Activated T-helper 17 cell treated with anti-CD3 and anti-CD28 coated beads, Interleukin-2, amount 50 U/mL, for 72 hours (primary cell): ENCODE measurements around the gene CEP192. TPM values are rescaled to one million over a fixed set of nuclear protein-coding genes. Genes with fewer than 3 reads are reported as not detected.
"Not testable (repeated sequence)": the region's sequence is repeated elsewhere in the genome, so short reads cannot be mapped to it uniquely, and the experiment has no call there.

Experiments used
- ATAC-seq: fragments of 150-1000 bp; cut with Tn5 transposase; replicated peaks from 2 replicates; pipeline ENCODE4 v1.10.0; 2021; ENCODE audit warnings: mild to moderate bottlenecking, moderate library complexity
- H3K27ac Mint-ChIP-seq: one replicate; pipeline ENCODE4 v1.8.0; 2022; ENCODE audit warnings: mixed read lengths
- H3K27me3 Mint-ChIP-seq: one replicate; pipeline ENCODE4 v1.8.0; 2022; ENCODE audit warnings: mixed read lengths
- H3K36me3 Mint-ChIP-seq: one replicate; pipeline ENCODE4 v1.8.0; 2022; ENCODE audit warnings: low read depth, mild to moderate bottlenecking, mixed read lengths
- H3K4me1 Mint-ChIP-seq: one replicate; pipeline ENCODE4 v1.8.0; 2022; ENCODE audit warnings: mixed read lengths
- H3K4me3 Mint-ChIP-seq: one replicate; pipeline ENCODE4 v1.8.0; 2022; ENCODE audit warnings: mild to moderate bottlenecking, mixed read lengths
- H3K9me3 Mint-ChIP-seq: one replicate; pipeline ENCODE4 v1.8.0; 2022; ENCODE audit warnings: mixed read lengths
- total RNA-seq, 2 donors: library from RNA; stranded (reverse); gene quantifications; one replicate each; pipeline ENCODE4 v1.2.3, GENCODE V29; 2022

Gene CEP192
- total RNA-seq, 2 donors from 2014 or later, result 35.3 to 62.0 TPM

DNA sequence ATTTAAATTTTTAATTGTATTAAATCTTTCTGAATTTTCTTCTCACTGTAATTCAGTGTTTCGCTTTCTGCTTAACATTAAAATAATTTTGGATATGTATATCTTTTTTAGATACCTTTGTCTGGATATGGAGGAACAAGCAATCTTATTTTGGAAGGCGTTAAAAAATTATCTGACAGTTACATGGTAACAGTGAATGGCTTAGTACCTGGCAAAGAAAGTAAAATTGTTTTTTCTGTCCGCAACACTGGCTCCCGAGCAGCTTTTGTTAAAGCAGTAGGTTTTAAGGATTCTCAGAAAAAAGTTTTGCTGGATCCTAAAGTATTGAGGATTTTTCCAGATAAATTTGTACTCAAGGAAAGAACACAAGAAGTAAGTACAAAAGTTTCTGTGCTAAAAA, 95.7 kb downstream of the CEP192 start:
- H3K4me3 Mint-ChIP-seq, result no peak overlapping the region
- ATAC-seq, result no peak
- no peaks in the 10 kb centered on the region for H3K27me3 Mint-ChIP-seq
- H3K27ac Mint-ChIP-seq, result no peak overlapping the region
- peaks cover 5% of the 10 kb centered on the region for H3K4me1 Mint-ChIP-seq
- peaks cover 85% of the 10 kb centered on the region for H3K36me3 Mint-ChIP-seq
- no peaks in the 10 kb centered on the region for H3K9me3 Mint-ChIP-seq

DNA sequence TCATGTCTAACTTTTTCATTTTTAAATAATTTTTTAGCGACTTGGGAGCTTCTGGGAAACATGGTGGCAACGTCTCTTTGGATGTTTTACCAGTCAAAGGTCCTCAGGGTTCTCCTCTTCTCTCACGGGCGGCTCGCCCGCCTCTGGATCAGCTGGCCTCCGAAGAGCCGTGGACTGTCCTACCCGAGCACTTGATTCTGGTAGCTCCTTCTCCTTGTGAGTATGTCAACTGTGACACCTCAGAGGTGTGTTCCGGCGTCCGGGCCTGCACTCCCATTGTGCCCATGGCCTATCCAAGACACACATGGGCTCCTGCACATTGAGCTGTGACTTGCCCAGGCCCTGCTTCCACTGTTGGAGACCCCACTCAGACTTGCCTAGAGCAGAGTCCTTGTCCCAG, 104.3 kb downstream of the CEP192 start:
- ATAC-seq, result no peak
- Mint-ChIP-seq H3K27me3 (no peaks in the 10 kb centered on the region), H3K9me3 (no peaks in the 10 kb centered on the region), H3K4me3 (no peak overlapping the region), H3K27ac (no peak overlapping the region), H3K4me1 (no peaks in the 10 kb centered on the region), H3K36me3 (peaks cover 90% of the 10 kb centered on the region)

DNA sequence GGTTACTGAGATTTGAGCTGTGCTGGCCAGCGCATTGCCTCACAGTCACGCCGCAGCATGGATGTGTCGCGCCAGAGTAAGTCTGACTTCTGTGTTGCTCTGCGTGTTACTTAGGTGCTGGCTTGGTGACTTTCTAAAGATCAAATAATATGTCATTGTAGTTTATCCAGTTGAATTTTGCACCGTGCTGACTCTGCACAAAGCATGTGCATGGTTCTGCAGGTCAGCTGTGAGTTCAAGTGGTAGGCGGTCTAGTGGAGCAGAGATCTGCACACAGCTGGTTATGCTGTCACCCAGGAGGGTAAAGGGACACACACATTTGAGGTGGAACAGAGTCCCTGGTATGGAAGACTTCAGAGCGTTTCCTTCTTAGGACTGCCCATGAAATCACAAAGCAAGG, 105.1 kb downstream of the CEP192 start:
- H3K36me3 Mint-ChIP-seq, result peaks cover 90% of the 10 kb centered on the region
- ATAC-seq, result no peak
- H3K9me3 Mint-ChIP-seq, result no peaks in the 10 kb centered on the region

DNA sequence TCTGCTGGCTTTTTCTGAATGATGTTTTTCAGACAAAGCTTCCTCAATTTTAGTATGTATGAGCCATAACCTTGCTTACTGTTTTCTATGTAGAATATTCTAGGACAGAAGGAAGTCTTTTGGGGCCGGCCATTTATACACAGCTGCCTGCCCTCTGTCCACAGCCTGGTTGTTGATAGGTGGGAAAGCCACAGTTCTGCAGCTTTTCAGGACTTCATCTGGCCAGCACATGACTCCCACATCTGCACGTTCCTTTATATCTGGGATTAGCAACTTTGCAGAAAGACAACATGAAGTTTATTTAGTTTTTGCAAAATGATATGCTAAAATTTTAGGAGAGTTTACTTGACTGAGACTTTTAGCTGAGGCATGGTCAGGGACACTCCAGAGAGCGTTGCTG, 105.6 kb downstream of the CEP192 start:
- H3K36me3 Mint-ChIP-seq, result peaks cover 93% of the 10 kb centered on the region
- no peak overlapping the region for H3K4me3 Mint-ChIP-seq
- no peak overlapping the region for H3K27ac Mint-ChIP-seq
- H3K9me3 Mint-ChIP-seq, result no peaks in the 10 kb centered on the region
- no peak for ATAC-seq
- no peaks in the 10 kb centered on the region for H3K4me1 Mint-ChIP-seq
- H3K27me3 Mint-ChIP-seq, result no peaks in the 10 kb centered on the region

More for the DNA sequence above, 105.1 kb downstream of the CEP192 start:
- Mint-ChIP-seq H3K4me1 (no peaks in the 10 kb centered on the region), H3K27me3 (no peaks in the 10 kb centered on the region), H3K27ac (no peak overlapping the region), H3K4me3 (no peak overlapping the region)

DNA sequence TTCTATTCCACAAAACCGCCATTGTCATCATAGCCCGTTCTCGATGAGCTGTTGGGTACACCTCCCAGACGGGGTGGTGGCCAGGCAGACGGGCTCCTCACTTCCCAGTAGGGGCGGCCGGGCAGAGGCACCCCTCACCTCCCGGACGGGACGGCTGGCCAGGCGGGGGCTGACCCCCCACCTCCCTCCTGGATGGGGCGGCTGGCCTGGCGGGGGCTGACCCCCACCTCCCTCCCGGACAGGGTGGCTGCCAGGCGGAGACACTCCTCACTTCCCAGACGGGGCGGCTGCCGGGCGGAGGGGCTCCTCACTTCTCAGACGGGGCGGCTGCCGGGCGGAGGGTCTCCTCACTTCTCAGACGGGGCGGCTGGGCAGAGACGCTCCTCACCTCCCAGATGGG, 106.9 kb downstream of the CEP192 start:
- H3K9me3 Mint-ChIP-seq, result not testable (repeated sequence)

DNA sequence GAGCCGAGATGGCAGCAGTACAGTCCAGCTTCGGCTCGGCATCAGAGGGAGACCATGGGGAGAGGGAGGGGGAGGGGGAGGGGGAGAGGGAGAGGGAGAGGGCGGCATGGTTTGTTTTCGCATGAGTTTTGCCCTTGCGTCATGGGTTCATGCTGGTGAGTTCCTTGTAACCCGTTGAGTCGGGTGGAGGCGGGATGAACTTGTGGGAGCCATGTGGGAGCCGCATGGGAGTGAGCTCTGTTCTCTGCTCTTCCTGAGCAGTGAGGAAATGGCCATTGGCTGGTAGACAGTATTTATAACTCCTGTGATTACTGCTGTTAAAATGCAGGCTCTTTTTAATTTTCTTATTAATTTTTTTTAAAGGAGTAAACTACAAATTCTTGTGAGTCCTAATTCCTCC, 108.0 kb downstream of the CEP192 start:
- ATAC-seq, result no peak
- Mint-ChIP-seq H3K27me3 (no peaks in the 10 kb centered on the region), H3K4me1 (no peaks in the 10 kb centered on the region), H3K36me3 (peaks cover 94% of the 10 kb centered on the region), H3K27ac (no peak overlapping the region), H3K9me3 (no peaks in the 10 kb centered on the region), H3K4me3 (no peak overlapping the region)

More for the DNA sequence above, 106.9 kb downstream of the CEP192 start:
- not testable (repeated sequence) for H3K4me1 Mint-ChIP-seq, H3K27me3 Mint-ChIP-seq, ATAC-seq, H3K27ac Mint-ChIP-seq, H3K4me3 Mint-ChIP-seq
- H3K36me3 Mint-ChIP-seq, result peaks cover 94% of the 10 kb centered on the region

DNA sequence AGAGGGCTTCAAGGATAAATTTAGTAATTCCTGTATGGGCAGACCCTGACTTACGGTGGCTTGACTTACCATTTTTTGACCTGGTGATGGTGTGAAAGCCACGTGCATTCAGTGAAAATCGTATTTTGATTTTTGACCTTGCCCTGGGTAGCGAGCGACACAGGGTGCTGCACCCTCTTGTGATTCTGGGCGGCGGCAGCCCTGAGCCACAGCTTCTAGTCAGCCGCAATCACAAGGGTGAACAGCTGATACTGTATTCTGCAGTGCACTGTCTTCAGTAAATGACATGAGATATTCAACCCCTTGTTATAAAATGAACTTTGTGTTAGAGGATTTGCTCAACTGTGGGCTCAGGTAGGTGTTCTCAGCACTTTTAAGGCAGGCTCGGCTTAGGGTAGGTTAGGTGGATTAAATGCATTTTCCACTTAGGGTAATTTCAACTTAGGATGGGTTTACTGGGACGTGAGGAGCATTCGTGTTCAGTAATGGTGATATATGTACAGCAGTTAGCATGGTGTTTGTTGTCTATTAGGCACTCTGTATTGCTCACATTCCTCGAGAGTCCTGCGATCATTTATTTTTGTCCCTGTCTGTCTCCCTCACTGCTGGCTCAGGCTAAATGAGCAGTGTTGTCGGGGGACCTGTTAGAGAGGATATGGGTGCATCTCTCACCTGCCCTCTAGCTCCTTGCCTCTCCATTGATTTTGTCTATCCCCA, 109.9 kb downstream of the CEP192 start:
- peaks cover 94% of the 10 kb centered on the region for H3K36me3 Mint-ChIP-seq
- H3K9me3 Mint-ChIP-seq, result no peaks in the 10 kb centered on the region
- H3K4me1 Mint-ChIP-seq, result no peaks in the 10 kb centered on the region
- peak overlapping the region; percentile 53 for H3K27ac Mint-ChIP-seq
- no peaks in the 10 kb centered on the region for H3K27me3 Mint-ChIP-seq
- no peak overlapping the region for H3K4me3 Mint-ChIP-seq
- no peak for ATAC-seq

DNA sequence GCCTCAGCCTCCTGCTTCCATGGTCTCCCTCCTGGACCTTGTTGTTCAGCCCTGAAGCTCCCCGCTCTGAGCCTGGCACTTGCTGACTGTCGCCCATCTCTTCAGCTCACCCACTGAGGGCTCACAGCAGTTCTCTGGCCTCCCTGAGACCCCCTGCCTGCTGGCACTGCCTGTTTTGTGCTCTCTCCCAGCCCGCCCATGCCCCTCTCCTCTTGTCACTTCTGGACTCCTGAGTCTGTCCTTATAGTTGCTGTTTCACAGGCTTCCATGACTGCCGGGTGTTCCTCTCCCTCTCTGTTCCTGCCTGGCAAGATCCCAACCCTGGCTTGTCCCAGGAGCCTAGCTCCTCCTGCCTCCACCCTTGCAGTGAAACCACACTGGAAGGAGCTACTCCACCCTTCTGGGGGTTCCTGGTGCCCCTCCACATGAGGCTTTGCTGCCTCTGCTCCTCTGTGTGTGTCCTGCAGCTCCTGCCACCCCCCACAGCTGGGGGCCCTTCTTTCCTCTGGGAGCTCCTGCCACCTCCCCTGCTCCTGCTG, 110.6 kb downstream of the CEP192 start:
- no peak for ATAC-seq
- H3K36me3 Mint-ChIP-seq, result peaks cover 94% of the 10 kb centered on the region

DNA sequence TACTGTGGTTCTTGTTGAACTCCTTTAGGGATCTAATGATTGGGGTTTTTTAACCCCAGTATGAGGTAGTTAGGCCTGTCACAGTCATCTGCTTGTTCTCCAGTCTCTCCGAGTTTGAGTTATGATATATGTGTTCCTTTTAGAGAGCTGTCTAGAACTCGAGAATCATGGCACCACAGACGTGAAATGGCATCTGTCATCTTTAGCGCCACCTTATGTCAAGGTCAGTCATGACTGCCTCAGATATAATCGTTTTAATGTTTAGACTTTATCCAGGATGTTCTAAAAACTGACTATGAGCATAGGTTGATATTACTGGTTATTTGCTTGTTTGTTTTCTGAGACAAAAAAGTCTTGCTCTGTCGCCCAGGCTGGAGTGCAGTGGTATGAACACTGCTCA, 112.2 kb downstream of the CEP192 start:
- H3K9me3 Mint-ChIP-seq, result no peaks in the 10 kb centered on the region
- no peaks in the 10 kb centered on the region for H3K27me3 Mint-ChIP-seq
- no peak overlapping the region for H3K27ac Mint-ChIP-seq

More for the DNA sequence above, 110.6 kb downstream of the CEP192 start:
- Mint-ChIP-seq H3K9me3 (no peaks in the 10 kb centered on the region), H3K27me3 (no peaks in the 10 kb centered on the region), H3K4me1 (no peaks in the 10 kb centered on the region), H3K4me3 (no peak overlapping the region), H3K27ac (peak overlapping the region; percentile 53)

DNA sequence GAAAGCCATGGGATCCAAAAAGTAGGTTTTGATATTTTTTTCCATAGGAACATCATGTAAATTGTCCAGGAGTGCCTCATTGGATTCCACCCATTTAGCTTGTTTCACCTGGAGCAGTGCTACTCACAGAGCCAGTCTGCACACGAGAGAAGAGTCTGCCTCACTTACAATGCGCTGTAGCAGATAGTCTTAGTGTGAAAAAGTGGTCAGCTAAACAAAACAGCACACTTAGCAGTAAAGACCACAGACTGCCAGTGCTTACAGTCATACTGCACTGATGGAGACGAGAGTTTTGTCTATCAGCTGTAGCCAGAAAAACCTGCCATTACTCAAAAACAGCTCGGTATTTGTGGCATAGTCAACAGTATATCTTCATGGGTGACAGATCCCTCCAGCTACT, 113.9 kb downstream of the CEP192 start:
- H3K36me3 Mint-ChIP-seq, result peaks cover 96% of the 10 kb centered on the region
- no peaks in the 10 kb centered on the region for H3K27me3 Mint-ChIP-seq
- H3K4me3 Mint-ChIP-seq, result no peak overlapping the region
- no peak for ATAC-seq
- no peak overlapping the region for H3K27ac Mint-ChIP-seq
- no peaks in the 10 kb centered on the region for H3K9me3 Mint-ChIP-seq
- H3K4me1 Mint-ChIP-seq, result no peaks in the 10 kb centered on the region

More for the DNA sequence above, 112.2 kb downstream of the CEP192 start:
- no peak for ATAC-seq
- peaks cover 100% of the 10 kb centered on the region for H3K36me3 Mint-ChIP-seq
- H3K4me3 Mint-ChIP-seq, result no peak overlapping the region
- no peaks in the 10 kb centered on the region for H3K4me1 Mint-ChIP-seq

DNA sequence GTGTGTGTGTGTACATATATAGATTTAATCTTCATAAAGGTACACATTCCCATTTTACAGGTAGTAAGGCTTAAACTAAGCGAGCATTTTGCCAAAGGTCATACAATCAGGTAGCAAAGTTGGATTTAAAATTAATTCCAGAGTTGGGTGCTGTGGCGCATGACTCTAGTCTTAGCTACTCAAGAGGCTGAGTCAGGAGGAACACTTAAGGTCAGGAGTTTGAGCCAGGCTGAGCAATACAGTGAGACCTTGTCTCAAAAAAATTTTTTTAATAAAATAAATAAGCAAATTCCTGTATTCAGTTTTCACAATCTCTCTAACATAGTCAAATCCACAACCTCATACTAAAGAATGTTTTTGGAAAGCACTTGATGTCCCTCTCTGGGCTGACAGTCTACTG, 115.9 kb downstream of the CEP192 start:
- ATAC-seq, result no peak
- Mint-ChIP-seq H3K27ac (no peak overlapping the region), H3K9me3 (no peaks in the 10 kb centered on the region), H3K36me3 (peaks cover 84% of the 10 kb centered on the region), H3K4me1 (no peaks in the 10 kb centered on the region), H3K27me3 (no peaks in the 10 kb centered on the region), H3K4me3 (no peak overlapping the region)

DNA sequence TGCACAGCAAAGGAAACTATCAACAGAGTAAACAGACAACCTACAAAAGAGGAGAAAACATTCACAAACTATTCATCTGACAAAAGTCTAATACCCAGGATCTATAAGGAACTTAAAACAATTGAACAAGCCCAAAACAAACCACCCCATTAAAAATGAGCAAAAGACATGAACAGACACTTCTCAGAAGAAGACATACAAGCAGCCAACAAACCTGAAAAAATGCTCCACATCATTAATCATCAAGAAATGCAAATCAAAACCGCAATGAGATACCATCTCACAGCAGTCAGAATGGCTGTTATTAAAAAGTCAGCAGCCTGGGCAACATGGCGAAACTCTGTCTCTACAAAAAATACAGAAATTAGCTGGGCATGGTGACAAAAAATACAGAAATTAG, 117.2 kb downstream of the CEP192 start:
- H3K27ac Mint-ChIP-seq, result no peak overlapping the region
- H3K36me3 Mint-ChIP-seq, result peaks cover 82% of the 10 kb centered on the region
- no peaks in the 10 kb centered on the region for H3K9me3 Mint-ChIP-seq
- H3K4me3 Mint-ChIP-seq, result no peak overlapping the region
- no peak for ATAC-seq
- no peaks in the 10 kb centered on the region for H3K4me1 Mint-ChIP-seq
- no peaks in the 10 kb centered on the region for H3K27me3 Mint-ChIP-seq

DNA sequence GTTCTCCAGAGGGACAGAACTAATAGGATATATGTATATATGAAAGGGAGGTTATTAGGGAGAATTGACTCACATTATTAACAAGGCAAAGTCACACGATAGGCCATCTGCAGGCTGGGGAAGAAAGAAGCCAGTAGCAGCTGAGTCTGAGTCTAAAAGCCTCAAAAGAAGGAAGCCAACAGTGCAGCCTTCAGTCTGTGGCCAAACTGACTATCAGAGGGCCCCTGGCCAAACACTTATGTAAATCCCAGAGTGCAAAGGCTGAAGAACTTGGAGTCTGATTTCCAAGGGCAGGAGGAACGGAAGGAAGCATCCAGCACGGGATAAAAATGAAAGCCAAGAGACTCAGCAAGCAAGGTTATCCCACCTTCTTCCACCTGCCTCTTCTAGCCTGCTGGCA, 119.4 kb downstream of the CEP192 start:
- no peak for ATAC-seq

DNA sequence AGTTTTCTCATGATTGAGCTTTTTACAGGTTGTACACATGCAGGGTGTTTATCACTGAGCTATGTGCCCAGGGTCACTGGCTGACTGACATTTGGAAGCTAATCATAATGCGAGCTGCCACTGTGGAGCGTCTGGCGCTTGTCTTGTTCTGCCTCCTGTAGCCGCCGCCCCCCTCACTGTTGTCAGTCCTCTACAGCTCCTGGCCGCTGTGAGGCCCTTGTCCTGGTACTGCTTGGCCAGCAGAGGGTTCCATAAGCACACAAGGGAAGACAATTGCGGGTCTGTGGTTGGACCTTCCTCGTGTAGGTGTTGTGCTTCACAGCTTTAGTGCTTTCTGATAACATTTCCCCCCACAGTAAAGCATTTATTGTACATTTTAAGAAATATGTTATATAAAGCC, 121.8 kb downstream of the CEP192 start:
- H3K4me3 Mint-ChIP-seq, result no peak overlapping the region
- H3K9me3 Mint-ChIP-seq, result no peaks in the 10 kb centered on the region
- H3K27me3 Mint-ChIP-seq, result no peaks in the 10 kb centered on the region
- no peaks in the 10 kb centered on the region for H3K4me1 Mint-ChIP-seq
- H3K27ac Mint-ChIP-seq, result no peak overlapping the region
- peaks cover 80% of the 10 kb centered on the region for H3K36me3 Mint-ChIP-seq
- ATAC-seq, result no peak

More for the DNA sequence above, 119.4 kb downstream of the CEP192 start:
- Mint-ChIP-seq H3K36me3 (peaks cover 80% of the 10 kb centered on the region), H3K4me1 (no peaks in the 10 kb centered on the region), H3K27ac (no peak overlapping the region), H3K9me3 (no peaks in the 10 kb centered on the region), H3K27me3 (no peaks in the 10 kb centered on the region), H3K4me3 (no peak overlapping the region)

DNA sequence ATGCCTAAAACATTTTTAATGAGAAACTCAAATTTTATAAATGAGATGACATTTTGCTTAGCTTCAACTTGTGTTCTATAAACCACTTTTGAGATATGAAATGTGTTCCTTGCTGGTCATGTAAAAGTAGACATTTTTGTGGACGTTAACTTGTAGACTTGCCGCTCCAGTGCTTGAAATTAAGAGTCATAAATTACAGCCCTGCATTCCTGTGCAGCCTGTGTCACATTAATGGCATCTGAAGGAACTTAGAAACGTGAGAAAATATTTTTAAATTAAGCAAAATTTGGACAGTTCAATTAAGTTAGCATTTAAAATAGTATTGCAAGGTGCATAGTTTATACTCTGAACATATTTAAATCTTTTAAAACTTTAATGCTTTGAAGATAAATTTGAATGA, 129.1 kb downstream of the CEP192 start:
- Mint-ChIP-seq H3K9me3 (no peaks in the 10 kb centered on the region), H3K27ac (no peak overlapping the region), H3K4me3 (no peak overlapping the region), H3K4me1 (no peaks in the 10 kb centered on the region), H3K27me3 (no peaks in the 10 kb centered on the region), H3K36me3 (peaks cover 68% of the 10 kb centered on the region)
- ATAC-seq, result no peak
